Duodenal mucosa (tissue), 2 donors: ENCODE data around the gene AGAP3.

Experiments used
- H3K27ac ChIP-seq: one replicate; pipeline ENCODE4 v1.7.0; 2013; ENCODE audit warnings: low read depth, low read length
- H3K27me3 ChIP-seq, 2 donors: one replicate each; pipeline ENCODE4 v1.7.0; 2013; ENCODE audit warnings: low read length in 2 of 2, control low read depth in 1 of 2; ENCODE audit not compliant: insufficient read depth in 2 of 2, control insufficient read depth in 1 of 2
- H3K36me3 ChIP-seq, 2 donors: one replicate each; pipeline ENCODE4 v1.7.0; 2013; ENCODE audit warnings: low read length in 2 of 2, control low read depth in 1 of 2; ENCODE audit not compliant: insufficient read depth in 2 of 2, control insufficient read depth in 1 of 2
- H3K4me1 ChIP-seq, 2 donors: one replicate each; pipeline ENCODE4 v1.7.0; 2013; ENCODE audit warnings: low read length in 2 of 2, control low read depth in 1 of 2; ENCODE audit not compliant: insufficient read depth in 2 of 2, control insufficient read depth in 1 of 2
- H3K4me3 ChIP-seq, 2 donors: one replicate each; pipeline ENCODE4 v1.7.0; 2013; ENCODE audit warnings: low read length in 2 of 2, low read depth in 1 of 2
- H3K9ac ChIP-seq, 2 donors: one replicate each; pipeline ENCODE4 v1.7.0; 2013; ENCODE audit warnings: low read length in 2 of 2, low read depth in 1 of 2
- H3K9me3 ChIP-seq, 2 donors: one replicate each; pipeline ENCODE4 v1.7.0; 2013; ENCODE audit warnings: low read length in 2 of 2, control low read depth in 1 of 2; ENCODE audit not compliant: control insufficient read depth in 1 of 2

The AGAP3 gene

DNA sequence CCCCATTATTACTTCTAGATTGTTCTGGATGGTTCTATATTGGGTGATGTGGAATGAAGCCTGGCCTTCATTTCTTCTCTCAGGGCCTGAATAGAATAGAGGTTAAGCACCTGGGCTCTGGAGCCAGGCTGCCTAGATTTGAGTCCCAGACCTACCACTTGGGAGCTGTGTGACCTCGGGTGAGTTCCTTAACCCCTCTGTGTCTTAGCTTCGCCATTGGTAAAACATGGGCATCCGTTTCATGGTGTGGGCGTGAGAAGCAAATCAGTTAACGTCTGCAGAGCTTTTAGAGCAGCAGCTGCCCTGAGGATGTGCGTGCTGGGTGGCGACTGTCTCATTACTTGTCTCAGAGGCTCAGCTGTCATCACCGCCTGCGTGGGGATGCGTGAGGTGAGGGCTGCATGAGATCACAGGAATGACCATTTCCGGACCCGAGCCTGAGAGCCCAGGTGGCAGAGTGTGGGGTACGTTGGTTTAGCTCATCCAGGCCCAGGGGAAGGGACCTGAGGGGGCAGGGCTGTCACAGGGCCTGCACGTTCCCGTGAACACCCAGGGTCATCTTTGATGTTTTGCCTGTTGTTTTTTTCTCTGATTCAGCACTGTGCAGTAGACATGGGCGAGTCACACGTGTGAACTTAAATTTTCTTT is 9.7 kb downstream of the AGAP3 start:
- Histone ChIP-seq H3K27ac (no peak overlapping the region), H3K4me1 (peaks cover 4 to 16% of the 10 kb centered on the region in 2 donors), H3K9ac (no peak overlapping the region), H3K4me3 (no peak overlapping the region), H3K36me3 (peaks cover 0 to 8% of the 10 kb centered on the region in 2 donors), H3K27me3 (no peaks in the 10 kb centered on the region), H3K9me3 (no peaks in the 10 kb centered on the region)

DNA sequence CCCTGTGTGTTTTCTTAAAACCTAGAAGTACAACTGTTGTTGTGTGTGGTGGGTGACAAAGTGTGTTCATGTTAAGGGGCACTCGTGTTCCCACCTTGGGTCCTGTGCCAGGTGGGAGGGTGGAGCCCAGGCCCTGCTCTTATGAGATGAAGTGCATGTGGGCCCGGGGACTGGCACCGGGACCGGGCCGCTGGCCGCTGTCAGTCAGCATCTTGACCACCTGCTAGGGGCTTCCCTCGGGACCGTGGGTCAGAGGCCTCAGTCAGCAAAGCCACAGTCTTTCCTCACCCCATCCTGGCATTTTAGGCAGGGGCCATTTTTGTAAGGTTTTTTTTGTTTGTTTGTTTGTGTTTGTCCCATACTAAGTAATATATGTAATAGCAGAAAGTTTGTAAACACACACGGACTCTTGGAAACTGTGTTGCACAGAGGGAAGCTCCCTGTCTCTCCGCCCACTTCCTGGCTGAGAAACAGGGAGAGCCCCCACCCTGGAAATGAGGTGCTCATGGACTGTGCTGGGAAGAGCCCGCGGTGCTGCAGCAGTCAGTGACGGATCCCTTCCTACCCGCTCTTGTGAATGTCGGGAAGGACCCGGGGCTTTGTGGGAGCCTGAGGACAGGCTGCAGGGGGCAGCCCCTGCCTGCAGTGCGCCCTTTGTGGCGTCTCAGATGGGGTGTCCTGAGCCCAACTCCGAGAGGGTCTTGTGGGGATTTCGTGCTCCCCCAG is 13.4 kb downstream of the AGAP3 start:
- Histone ChIP-seq H3K4me1 (no peaks in the 10 kb centered on the region), H3K27me3 (no peaks in the 10 kb centered on the region), H3K36me3 (no peaks in the 10 kb centered on the region), H3K27ac (no peak overlapping the region), H3K4me3 (no peak overlapping the region), H3K9me3 (no peaks in the 10 kb centered on the region), H3K9ac (no peak overlapping the region)

DNA sequence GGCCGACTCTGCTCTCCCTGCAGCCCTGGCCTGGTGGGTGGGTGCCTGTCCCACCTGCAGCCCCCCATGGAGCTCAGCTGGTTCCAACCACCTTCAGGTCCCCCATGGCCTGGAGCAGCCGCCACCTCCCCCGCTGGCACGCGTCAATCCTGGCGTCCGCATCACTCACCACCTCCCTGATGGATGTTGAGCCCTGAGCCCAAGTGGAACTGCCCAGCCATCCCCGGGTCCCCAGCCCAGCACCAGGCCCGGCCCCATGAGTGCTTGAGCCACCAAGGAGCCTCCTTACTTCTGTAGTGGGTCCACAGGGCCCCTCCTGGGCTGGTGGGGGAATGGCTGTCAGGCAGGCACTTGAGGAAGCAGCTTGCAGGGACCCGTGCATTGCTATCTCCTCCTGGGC is 14.6 kb downstream of the AGAP3 start:
- Histone ChIP-seq H3K9ac (no peak overlapping the region), H3K9me3 (no peaks in the 10 kb centered on the region), H3K27ac (no peak overlapping the region), H3K27me3 (no peaks in the 10 kb centered on the region), H3K4me1 (no peaks in the 10 kb centered on the region), H3K4me3 (no peak overlapping the region), H3K36me3 (no peaks in the 10 kb centered on the region)

DNA sequence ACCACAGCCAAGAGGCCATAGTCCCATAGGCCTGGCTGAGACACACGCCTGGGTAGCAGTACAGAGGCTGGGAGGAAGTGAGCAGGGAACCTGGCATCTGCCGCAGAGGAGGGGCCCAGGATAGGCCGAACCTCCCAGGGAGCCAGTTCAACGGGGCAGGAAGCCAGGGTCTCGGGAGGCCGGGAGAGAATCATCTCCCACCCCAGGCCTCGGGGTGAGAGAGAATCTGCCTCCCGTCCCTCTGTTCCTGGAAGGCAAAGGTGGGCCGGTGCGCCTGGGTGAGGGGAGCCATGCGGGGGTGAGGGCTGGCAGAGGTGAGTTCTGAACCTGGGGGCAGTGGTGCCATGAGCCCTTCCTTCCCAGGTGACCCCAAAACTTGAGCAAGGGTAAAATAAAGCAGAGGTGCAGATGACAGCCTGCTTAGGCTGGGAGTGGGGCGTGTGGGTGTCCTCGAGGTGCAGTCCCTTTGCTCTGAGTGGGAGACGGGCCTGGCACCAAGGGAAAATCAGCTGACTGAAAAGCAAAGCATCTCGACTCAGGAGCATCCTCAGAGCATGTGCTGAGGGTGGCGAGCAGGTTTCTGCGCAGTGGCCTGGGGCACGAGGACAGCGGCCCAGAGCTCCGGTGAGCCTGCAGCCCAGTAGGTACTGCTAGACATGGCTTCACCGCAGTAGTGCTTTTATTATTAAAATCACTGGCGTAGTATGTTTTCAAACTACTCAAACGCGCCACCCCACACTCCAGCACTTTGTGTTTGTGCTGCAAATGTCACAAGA is 15.5 kb downstream of the AGAP3 start:
- H3K4me3 ChIP-seq = no peak overlapping the region
- no peaks in the 10 kb centered on the region for H3K36me3 ChIP-seq
- no peaks in the 10 kb centered on the region for H3K27me3 ChIP-seq
- H3K9me3 ChIP-seq = no peaks in the 10 kb centered on the region
- H3K9ac ChIP-seq = no peak overlapping the region
- H3K27ac ChIP-seq = no peak overlapping the region
- no peaks in the 10 kb centered on the region for H3K4me1 ChIP-seq

DNA sequence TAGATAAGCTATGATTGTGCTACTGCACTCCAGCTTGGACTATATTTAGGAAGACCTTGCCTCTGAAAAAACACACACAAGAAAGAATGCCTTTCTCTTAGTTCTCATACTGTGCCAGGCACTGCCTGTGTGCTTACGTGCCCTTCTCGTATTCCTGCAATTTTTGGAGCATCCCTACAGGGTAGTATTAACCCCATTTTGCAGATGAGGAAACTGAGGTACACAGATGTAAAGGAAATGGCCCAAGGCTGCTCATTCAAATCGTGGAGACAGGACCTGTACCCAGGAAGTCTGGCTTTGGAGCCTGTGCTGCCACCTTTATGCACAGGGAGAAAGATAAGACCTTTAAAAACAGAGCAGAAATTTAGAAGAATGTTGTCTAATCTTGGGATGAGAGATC is 16.7 kb downstream of the AGAP3 start:
- no peaks in the 10 kb centered on the region for H3K27me3 ChIP-seq
- H3K27ac ChIP-seq = no peak overlapping the region

DNA sequence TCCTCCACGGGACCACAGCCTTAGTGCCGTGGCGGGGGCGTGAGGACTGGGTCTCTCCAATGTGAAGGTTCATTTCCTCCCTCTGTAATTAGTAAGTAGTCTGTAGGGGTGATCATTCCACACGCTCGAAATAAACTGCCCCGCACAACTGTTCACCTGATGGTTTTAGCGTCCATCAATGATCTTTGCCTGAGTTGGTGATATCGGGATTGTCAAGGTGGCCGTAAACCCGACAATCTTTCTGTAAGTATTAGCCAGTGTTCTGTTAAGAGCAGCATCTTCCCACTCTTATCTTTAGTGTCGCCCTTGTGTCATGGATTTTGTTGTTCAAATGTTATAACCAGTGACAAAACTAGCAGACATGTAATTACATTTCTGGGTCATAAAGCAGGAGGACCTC is 17.7 kb downstream of the AGAP3 start:
- Histone ChIP-seq H3K27me3 (no peaks in the 10 kb centered on the region), H3K9me3 (no peaks in the 10 kb centered on the region), H3K27ac (no peak overlapping the region), H3K4me1 (no peaks in the 10 kb centered on the region), H3K36me3 (no peaks in the 10 kb centered on the region), H3K4me3 (no peak overlapping the region), H3K9ac (no peak overlapping the region)

More for the DNA sequence above, 16.7 kb downstream of the AGAP3 start:
- Histone ChIP-seq H3K4me1 (no peaks in the 10 kb centered on the region), H3K9ac (no peak overlapping the region), H3K36me3 (no peaks in the 10 kb centered on the region), H3K4me3 (no peak overlapping the region), H3K9me3 (no peaks in the 10 kb centered on the region)

DNA sequence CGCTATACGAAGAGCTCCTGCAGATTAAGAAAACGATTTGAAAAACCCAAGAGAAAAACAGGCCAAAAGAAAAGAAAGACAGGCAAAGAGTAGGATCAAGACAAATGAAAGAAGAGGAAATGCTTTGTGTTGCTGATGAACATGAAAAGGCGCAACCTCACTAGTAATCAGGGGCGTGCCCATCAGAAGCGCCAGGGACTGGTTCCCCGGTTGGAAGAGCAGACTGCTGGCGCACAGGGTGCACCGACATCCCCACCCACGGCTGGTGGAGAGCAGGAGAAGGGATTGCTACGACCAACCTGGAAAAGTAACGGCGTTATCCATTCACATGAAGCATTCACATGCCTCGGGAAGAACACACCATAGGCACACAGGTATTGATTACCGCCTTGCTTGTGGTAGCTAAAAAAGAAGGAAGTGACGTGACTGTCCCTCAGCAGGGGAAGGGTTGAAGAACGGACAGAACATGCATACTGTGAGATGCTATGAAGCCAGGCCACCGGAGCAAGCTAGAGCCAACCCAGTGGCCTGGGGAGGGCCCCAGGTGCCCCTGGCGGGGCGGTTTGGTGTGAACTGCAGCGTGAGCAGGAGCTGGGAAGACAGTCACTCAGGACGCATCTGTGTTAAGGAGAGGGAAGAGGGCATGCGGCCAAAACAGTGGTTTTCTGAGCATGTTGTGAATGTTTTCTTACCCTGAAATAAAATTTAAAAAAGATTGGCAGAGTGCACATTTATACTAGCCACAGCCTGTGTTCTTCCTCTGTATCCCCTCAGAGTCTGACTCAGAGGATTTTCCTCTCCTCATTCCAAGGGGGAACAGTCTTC is 18.3 kb downstream of the AGAP3 start:
- no peaks in the 10 kb centered on the region for H3K27me3 ChIP-seq
- H3K4me1 ChIP-seq = no peaks in the 10 kb centered on the region
- no peak overlapping the region for H3K27ac ChIP-seq
- no peaks in the 10 kb centered on the region for H3K9me3 ChIP-seq
- no peak overlapping the region for H3K4me3 ChIP-seq
- no peak overlapping the region for H3K9ac ChIP-seq
- no peaks in the 10 kb centered on the region for H3K36me3 ChIP-seq

DNA sequence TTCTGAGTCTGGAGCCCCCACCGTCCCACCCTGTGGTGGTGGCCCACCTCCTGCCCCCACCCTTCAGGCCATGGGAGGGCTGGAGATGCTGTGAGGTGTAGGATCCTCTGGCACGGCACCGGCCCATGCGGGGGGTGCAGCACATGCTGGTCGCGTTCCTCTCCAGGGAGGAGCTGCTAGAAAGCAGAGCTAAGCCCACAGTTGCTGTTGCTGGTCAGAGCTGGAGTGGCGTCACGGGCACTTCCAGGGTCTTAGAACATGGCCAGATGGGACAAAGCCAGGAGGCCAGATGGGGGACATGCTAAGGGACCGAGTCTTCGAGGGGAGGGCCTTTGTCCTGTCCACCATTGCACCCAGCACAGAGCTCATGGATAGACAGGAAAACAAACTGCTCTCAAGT is 21.6 kb downstream of the AGAP3 start:
- H3K27me3 ChIP-seq = no peaks in the 10 kb centered on the region
- no peaks in the 10 kb centered on the region for H3K9me3 ChIP-seq
- peaks cover 0 to under 1% of the 10 kb centered on the region in 2 donors for H3K36me3 ChIP-seq
- H3K9ac ChIP-seq = no peak overlapping the region
- H3K4me1 ChIP-seq = peaks cover 8 to 12% of the 10 kb centered on the region in 2 donors
- no peak overlapping the region for H3K4me3 ChIP-seq
- H3K27ac ChIP-seq = no peak overlapping the region

DNA sequence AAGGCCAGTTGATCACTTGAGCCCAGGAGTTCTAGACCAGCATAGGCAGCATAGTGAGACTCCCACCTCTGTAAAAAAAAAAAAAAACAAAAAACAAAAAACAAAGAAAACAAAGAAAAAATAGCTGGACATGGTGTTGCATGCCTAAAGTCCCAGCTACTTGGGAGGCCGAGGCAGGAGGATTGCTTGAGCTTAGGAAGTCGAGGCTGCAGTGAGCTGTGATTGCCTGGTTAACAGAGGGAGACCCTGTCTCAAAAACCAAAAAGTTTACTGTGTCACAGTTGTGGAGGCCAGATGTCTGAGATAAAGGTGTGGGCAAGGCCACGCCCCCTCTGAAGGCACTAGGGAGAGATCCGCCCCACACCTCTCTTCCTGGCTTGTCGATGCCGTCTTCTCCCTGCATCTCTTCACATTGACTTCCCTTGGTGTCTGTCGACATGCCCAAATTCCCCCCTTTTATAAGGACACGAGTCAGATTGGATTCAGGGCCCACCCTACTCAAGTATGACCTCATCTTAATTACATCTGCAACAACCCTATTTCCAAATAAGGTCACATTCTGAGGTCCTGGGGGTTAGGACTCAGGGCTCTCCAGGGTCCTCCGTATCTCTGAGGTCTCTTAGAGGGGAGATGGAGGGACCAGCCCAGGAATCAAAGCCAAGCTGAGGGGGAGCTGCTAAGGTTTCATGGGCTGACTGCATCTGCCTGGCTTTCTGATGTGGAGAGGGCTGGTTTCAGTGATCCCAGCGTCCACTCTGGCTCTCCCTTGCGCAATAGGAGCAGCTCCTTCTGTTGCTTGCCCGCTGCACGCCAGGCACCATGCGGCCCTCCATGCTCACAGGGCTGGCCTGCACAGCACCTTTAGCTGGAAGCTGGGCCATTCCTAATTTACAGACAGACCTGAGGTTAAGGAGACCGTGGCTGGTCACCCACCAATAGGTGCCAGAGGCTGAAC is 23.1 kb downstream of the AGAP3 start:
- H3K4me3 ChIP-seq = no peak overlapping the region
- H3K9ac ChIP-seq = no peak overlapping the region
- no peak overlapping the region for H3K27ac ChIP-seq
- no peaks in the 10 kb centered on the region for H3K9me3 ChIP-seq
- H3K36me3 ChIP-seq = peaks cover 0 to 3% of the 10 kb centered on the region in 2 donors
- H3K27me3 ChIP-seq = no peaks in the 10 kb centered on the region
- peaks cover 12% of the 10 kb centered on the region in 2 donors for H3K4me1 ChIP-seq
